OCI-LY3 (cell line): ENCODE results near the gene ZNF559.

Experiments used
- CTCF ChIP-seq: fragments of 200-600, 300-600 bp; sonication (generic); IDR thresholded peaks from 2 replicates; pipeline ENCODE4 v1.5.1; 2014; ENCODE audit warnings: antibody characterized with exemption, low read length, low read depth
- EZH2phosphoT487 ChIP-seq: fragments of 200-600 bp; shearing (Covaris generic); IDR thresholded peaks from 2 replicates; pipeline ENCODE4 v1.6.1; 2018; ENCODE audit warnings: antibody characterized with exemption, mixed run types, low read depth

DNA sequence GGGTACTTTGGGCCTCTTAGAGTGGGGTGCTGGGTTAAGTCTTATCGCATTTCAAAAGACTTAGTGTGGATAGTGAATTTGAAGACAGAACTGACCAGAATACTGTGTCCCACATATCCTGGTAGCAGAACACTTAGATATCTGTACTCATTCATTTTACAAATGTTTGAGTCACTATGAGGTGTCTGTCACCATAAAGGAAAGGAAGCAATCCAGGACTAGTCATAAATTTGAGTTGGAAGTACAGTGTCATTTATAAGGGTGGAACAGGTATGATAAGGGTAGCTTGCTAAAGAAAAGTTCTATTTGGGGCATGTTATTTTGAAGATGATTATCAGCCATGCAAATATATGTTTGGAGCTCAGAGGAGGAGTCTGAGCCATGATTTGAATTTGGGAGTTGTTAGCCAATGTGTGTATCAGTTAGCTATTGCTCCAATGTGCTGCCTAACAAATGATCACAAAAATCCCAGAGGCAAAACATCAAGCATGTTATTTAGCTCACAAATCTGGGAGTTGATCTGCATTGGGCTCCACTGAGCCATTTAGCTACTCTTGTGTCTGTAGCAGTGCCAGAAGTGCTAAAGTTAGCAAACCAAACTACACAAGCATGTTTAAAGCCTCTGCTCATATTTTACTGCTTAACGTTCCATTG, 34.6 kb upstream of the ZNF559 start:
- TF ChIP-seq CTCF = no peak
- no peak for TF ChIP-seq EZH2phosphoT487
